HS-5 (cell line): ENCODE measurements around the gene CGN.
A peak's percentile ranks its signal among the peaks of the same experiment; 100 is the strongest.

Source experiments
- DNase-seq: peaks from one replicate; pipeline ENCODE4 v3.0.0-alpha.2; 2012; ENCODE audit warnings: low read depth

CGN gene

DNA sequence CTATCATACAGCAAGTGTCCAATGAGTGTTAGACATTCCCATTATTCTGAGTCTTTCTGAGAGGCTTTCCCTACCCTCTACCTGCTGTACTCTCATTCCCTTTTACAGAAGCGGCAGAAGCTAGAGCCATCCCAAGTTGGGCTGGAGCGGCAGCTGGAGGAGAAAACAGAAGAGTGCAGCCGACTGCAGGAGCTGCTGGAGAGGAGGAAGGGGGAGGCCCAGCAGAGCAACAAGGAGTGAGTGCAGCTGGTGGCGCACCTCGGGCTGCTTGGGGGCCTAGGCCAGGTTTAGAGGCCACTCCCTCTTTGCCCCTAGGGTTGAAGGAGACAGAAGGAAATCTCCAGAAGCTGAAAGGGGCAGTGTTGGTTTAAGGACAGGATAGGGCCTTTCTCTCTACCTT, 12.1 kb downstream of the CGN start:
- no peak for DNase-seq

DNA sequence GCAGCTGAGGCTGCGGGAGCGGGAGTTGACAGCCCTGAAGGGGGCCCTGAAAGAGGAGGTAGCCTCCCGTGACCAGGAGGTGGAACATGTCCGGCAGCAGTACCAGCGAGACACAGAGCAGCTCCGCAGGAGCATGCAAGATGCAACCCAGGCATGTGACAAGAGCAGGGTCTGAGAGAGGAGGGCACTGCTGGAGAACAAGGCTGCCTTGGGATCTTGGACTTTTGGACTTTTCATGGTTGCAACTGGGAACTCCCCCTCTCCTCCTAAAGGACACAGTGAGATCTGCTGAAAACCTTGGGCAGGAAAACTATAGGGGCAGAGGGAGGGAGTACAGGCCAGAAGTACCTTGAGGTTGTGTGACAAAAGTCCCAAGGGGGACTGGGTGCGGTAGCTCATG, 13.5 kb downstream of the CGN start:
- DNase-seq, result no peak

GRCh38 chr1:151526735-151527525, 15.7 kb downstream of the CGN start:
- no peak for DNase-seq

DNA sequence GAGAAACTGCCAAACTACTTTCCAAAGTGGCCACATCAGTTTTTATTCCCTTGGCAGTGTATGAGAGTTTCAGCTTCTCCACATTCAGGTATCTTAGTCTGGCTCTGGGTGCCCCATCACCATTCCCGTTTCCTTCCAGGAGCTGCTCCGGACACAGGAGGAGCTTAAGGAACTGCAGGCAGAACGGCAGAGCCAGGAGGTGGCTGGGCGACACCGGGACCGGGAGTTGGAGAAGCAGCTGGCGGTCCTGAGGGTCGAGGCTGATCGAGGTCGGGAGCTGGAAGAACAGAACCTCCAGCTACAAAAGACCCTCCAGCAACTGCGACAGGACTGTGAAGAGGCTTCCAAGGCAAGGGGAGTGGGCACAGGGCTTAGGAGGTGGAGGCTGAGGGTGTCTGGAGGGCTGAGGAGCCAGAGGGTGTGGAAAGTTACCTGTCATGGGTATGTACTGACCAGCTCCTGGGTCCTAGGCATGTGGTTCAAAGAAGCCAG, 18.1 kb downstream of the CGN start:
- no peak for DNase-seq

GRCh38 chr1:151529781-151530180, 18.6 kb downstream of the CGN start:
- no peak for DNase-seq

DNA sequence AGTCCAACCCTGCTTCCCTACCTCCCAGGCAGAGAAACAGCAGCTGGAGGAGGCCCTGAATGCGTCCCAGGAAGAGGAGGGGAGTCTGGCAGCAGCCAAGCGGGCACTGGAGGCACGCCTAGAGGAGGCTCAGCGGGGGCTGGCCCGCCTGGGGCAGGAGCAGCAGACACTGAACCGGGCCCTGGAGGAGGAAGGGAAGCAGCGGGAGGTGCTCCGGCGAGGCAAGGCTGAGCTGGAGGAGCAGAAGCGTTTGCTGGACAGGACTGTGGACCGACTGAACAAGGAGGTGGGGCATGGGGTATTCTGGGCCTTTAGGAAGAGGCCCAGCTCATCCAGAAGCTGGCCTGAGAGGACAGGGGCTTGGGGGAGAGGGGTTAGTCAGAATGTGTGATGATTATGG, 19.3 kb downstream of the CGN start:
- DNase-seq, result no peak

GRCh38 chr1:151533870-151534269, 22.7 kb downstream of the CGN start:
- no peak for DNase-seq

GRCh38 chr1:151534662-151535278, 23.6 kb downstream of the CGN start:
- DNase-seq, result no peak

GRCh38 chr1:151535326-151536271, 24.4 kb downstream of the CGN start:
- no peak for DNase-seq

DNA sequence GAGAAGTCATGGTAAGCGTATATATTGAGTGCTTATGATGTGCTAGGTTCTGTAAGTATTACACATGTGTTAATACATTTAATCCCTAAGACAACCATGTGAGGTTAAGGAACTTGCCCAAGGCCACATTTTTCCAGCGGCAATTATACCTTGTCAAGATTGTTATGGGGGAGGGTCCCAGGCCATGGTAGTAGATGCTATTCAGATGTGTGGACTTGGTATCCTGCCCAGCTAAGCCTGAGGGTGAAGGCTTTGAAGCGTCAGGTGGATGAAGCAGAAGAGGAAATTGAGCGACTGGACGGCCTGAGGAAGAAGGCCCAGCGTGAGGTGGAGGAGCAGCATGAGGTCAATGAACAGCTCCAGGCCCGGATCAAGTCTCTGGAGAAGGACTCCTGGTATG, 25.3 kb downstream of the CGN start:
- no peak for DNase-seq

DNA sequence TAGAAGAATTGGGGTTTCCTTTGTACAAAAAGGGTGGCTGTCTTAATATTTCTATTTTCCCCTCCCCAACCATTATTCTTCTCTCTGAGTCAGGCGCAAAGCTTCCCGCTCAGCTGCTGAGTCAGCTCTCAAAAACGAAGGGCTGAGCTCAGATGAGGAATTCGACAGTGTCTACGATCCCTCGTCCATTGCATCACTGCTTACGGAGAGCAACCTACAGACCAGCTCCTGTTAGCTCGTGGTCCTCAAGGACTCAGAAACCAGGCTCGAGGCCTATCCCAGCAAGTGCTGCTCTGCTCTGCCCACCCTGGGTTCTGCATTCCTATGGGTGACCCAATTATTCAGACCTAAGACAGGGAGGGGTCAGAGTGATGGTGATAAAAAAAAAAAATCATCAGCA, 25.9 kb downstream of the CGN start:
- peak; percentile 93 for DNase-seq

GRCh38 chr1:151539321-151540020, 28.3 kb downstream of the CGN start:
- peak; percentile 73 for DNase-seq

GRCh38 chr1:151540021-151540981, 29.1 kb downstream of the CGN start, which contains the start of gene TUFT1:
TSS of gene TUFT1 (plus strand) at chr1:151540309. CDS start at chr1:151540367, 58 bp downstream.
- peak; percentile 71 for DNase-seq

GRCh38 chr1:151540982-151541377, 29.8 kb downstream of the CGN start:
- DNase-seq, result no peak

GRCh38 chr1:151541752-151542151, 30.6 kb downstream of the CGN start:
- no peak for DNase-seq

DNA sequence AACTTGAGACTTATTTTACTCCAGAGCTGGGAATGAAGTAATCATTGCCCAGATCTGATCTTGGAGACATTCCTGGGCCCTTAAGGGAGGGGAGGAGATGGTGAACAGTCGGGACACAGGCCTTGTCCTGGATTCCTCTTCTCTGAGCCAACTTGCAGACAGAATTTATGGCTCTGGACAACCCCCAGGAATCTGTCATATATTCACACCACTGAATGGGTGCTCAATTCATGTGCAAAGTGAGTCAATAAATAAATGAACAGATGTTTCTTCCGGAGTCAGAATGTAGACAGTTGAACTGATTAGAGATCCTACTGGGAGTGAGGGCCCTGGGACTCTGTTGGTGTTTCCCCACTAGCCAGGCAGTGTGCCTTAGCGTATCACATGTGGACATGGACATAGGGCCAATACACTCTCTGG, 31.5 kb downstream of the CGN start:
- peak; percentile 93 for DNase-seq

GRCh38 chr1:151545542-151545941, 34.4 kb downstream of the CGN start:
- no peak for DNase-seq

GRCh38 chr1:151546011-151546925, 35.1 kb downstream of the CGN start:
- no peak for DNase-seq

- DNase-seq, result peak; percentile 98
Observed at GRCh38 chr1:151547119-151547899, 36.1 kb downstream of the CGN start.
